ENCODE measurements around the gene SYNJ2.

The SYNJ2 gene

GRCh38 chr6:158080849-158081656 is 99.4 kb downstream of the SYNJ2 start:
- DNase-seq (ENCODE audit: low read depth, low spot score) = no peak

GRCh38 chr6:158081657-158081935 is 99.9 kb downstream of the SYNJ2 start:
- DNase-seq (ENCODE audit: low read depth, low spot score) = no peak

DNA sequence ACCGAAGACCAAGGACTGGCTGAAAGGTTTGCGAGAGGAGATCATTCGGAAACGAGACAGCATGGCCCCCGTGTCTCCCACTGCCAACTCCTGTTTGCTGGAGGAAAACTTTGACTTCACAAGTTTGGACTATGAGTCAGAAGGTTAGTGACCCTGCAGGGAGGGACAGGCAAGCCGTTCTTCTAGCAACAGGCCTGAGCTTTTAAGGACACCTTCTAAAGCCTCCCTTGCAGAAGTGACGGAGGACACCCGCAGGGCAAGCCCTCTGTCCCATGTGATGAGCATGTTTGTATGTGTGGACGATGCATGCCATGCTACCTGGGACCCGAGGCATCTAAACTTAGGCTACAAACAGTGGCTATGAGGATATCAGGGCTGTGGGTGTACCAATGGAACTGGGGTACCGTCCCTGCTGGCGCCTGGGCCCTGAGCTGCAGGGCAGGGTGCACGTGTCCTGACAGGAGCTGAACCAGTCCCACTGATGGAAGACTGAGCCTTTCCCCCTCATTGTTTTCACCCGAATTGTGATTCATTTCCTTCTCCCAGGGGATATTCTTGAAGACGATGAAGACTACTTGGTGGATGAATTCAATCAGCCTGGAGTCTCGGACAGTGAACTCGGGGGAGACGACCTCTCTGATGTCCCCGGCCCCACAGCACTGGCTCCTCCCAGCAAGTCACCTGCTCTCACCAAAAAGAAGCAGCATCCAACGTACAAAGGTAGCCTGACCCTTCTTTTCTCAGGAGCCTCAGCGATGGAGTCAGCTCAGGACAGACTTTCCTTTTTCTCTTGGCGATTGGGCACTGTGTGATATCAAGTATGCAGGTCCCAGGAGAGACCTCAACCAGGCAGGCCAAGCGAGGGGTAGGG is 102.0 kb downstream of the SYNJ2 start:
- DNase-seq (ENCODE audit: low read depth, low spot score) = no peak

GRCh38 chr6:158085261-158086053 is 103.8 kb downstream of the SYNJ2 start:
- no peak for DNase-seq (ENCODE audit: low read depth, low spot score)

GRCh38 chr6:158086054-158086503 is 104.4 kb downstream of the SYNJ2 start:
- no peak for DNase-seq (ENCODE audit: low read depth, low spot score)

DNA sequence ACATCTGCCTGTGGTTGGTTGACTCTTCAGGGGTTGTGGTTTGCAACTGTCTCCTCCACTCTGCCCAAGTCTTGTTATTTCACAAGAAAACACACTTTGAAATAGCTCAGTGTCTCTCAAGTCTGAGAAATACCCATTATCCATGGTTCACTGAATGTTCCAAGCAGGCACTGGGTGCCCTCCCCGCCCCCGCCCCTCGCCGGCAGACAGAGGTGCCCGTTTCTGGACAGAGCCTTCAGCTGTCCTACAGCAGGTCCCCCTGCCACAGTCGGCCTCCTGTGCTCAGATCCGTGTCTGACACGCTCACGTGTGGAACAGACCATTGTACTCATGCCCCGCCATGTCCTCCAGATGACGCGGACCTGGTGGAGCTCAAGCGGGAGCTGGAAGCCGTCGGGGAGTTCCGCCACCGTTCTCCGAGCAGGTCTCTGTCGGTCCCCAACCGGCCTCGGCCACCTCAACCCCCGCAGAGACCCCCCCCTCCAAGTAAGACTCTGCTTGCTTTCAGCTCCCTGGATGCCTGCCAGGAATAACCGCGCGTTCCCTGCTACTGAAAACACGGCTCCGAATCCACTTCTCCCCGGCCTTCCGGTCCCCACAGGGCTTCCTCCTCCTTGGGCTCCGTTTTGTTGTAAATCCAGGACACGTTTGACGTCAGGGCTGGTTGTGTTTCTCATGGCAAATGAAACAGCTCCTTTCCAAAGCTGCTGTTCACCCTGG is 105.0 kb downstream of the SYNJ2 start:
- DNase-seq (ENCODE audit: low read depth, low spot score) = peak; percentile 45

- no peak for DNase-seq (ENCODE audit: low read depth, low spot score)
These were observed 105.7 kb downstream of the SYNJ2 start for GRCh38 chr6:158087224-158087867.

DNA sequence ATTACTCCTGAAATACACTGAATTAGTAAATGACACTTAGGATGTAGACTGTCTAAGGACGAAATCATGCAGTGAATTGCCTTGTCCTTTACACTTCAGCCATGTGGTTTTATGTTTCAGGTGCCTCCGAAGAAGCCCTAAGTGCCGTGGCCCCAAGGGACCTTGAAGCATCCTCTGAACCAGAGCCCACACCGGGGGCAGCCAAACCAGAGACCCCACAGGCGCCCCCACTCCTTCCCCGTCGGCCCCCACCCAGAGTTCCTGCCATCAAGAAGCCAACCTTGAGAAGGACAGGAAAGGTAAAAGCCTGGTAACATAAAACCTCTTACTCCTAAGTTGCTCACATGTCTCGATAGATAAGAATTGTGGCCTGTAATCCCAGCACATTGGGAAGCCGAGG is 111.1 kb downstream of the SYNJ2 start:
- no peak for DNase-seq (ENCODE audit: low read depth, low spot score)

DNA sequence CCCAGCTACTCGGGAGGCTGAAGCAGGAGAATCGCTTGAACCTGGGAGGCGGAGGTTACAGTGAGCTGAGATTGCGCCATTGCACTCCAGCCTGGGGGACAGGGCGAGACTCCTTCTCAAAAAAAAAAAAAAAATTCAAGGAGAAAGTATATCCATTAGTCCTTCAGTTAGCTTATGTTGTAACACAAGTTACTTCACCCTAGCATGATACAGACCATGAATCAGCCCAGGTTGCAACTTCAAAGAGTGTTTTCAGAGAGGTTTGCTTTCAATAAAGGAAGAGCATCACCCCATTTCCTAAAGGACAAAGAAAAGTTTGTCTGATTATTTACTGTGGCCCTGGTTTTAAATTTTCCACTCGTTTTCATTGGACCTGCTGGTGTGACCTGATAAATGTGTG is 113.4 kb downstream of the SYNJ2 start:
- no peak for DNase-seq (ENCODE audit: low read depth, low spot score)

DNA sequence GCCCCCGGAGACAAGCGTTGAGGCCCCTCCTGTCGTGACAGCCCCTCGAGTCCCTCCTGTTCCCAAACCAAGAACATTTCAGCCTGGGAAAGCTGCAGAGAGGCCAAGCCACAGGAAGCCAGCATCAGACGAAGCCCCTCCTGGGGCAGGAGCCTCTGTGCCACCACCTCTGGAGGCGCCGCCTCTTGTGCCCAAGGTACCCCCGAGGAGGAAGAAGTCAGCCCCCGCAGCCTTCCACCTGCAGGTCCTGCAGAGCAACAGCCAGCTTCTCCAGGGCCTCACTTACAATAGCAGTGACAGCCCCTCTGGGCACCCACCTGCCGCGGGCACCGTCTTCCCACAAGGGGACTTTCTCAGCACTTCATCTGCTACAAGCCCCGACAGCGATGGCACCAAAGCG is 114.0 kb downstream of the SYNJ2 start:
- DNase-seq (ENCODE audit: low read depth, low spot score) = no peak

DNA sequence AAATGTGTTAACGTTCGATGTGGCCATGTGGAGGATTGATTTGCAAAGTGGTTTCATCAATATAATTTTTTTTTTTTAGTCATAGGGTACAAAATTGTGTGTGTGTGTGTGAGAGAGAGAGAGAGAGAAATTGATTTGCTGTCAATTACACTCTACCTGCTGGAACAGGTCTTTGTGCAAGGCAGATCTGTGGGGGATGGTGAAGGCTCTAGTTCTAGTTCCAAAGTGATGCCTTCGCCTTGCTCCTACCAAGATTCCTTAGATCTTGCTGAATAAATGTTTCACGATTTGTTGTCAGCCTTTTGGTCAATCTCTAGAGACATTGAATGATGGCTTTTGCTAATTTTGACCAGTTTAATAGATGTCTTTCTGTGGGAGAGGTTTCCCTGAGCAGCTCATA is 121.6 kb downstream of the SYNJ2 start:
- no peak for DNase-seq (ENCODE audit: low read depth, low spot score)

GRCh38 chr6:158104696-158105095 is 123.0 kb downstream of the SYNJ2 start:
- DNase-seq (ENCODE audit: low read depth, low spot score) = no peak

GRCh38 chr6:158109748-158110147 is 128.1 kb downstream of the SYNJ2 start:
- DNase-seq (ENCODE audit: low read depth, low spot score) = no peak

GRCh38 chr6:158110986-158111385 is 129.3 kb downstream of the SYNJ2 start:
- no peak for DNase-seq (ENCODE audit: low read depth, low spot score)

DNA sequence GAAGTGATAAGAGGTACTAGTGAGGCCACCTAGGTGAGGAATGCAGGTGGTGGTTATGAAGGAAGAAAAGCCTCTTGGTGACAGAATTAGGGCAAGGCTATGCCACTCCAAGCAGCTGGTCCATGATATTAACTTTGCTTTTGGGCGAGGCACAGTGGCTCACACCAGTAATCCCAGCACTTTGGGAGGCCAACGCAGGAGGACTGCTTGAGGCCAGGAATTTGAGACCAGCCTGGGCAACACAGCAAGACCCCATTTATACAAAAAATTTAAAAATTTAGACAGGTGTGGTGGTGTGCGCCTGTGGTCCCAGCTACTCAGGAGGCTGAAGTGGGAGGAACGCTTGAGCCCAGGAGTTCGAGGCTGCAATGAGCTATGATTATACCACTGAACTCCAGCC is 130.3 kb downstream of the SYNJ2 start:
- no peak for DNase-seq (ENCODE audit: low read depth, low spot score)

GRCh38 chr6:158113802-158114201 is 132.1 kb downstream of the SYNJ2 start:
- DNase-seq (ENCODE audit: low read depth, low spot score) = no peak

GRCh38 chr6:158115102-158115501 is 133.4 kb downstream of the SYNJ2 start:
- no peak for DNase-seq (ENCODE audit: low read depth, low spot score)

GRCh38 chr6:158115508-158115907 is 133.8 kb downstream of the SYNJ2 start:
- no peak for DNase-seq (ENCODE audit: low read depth, low spot score)

- DNase-seq (ENCODE audit: low read depth, low spot score) = no peak
These were observed 137.2 kb downstream of the SYNJ2 start for GRCh38 chr6:158118886-158119285.

DNA sequence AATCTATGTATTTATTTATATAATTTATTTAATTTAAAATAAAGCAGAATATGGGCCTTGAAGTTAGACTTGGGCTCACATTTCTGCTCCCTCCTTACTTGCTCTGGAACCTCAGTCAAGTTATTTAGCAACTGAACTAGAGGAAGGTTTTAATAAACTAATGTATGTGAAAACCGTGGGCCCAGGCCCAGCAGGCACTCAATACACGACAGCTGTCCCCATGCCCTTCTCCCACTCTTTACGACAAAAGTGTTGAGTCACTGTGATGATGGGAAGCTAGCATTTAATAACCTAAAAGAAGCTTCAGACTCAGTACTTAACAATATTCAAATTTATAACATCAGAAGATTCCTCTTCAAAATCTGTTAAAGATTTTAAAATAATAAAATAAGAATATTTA is 139.7 kb downstream of the SYNJ2 start:
- DNase-seq (ENCODE audit: low read depth, low spot score) = no peak

- DNase-seq (ENCODE audit: low read depth, low spot score) = no peak
These were observed 140.4 kb downstream of the SYNJ2 start for GRCh38 chr6:158122048-158122447.

Measured in brain pericyte (primary cell).